ENCODE data around the gene NOTUM. TPM values are rescaled to one million over a fixed set of nuclear protein-coding genes. Genes with fewer than 3 reads are reported as not detected.
"Not testable (repeated sequence)": the region's sequence is repeated elsewhere in the genome, so short reads cannot be mapped to it uniquely, and the experiment has no call there.

NOTUM gene
- total and polyA plus RNA-seq, 9 donors, result 0.05 to 0.36 (median 0.22) TPM; not detected in 5

GRCh38 chr17:81955058-81955681, 5.8 kb downstream of the NOTUM start:
- intact Hi-C loops (cut with DNase I), result loop anchor here in 2 of 4 donors (10.0 kb wide), 1 partner anchor 200 kb away; no protein-coding TSS in a partner anchor
- H3K36me3 ChIP-seq, result no peaks in the 10 kb centered on the region
- no peak overlapping the region for H3K27ac ChIP-seq
- TF ChIP-seq CTCF (IDR thresholded peaks at IDR 0.05), result no peak
- no peak for TF ChIP-seq POLR2A (IDR thresholded peaks at IDR 0.05)
- TF ChIP-seq EP300 (IDR thresholded peaks at IDR 0.05), result no peak
- no peaks in the 10 kb centered on the region for H3K4me1 ChIP-seq (ENCODE audit: insufficient read depth)
- 82 to 88% (median 83%) methylated on average over 25 to 26 of the region's 26 CpGs for WGBS, 3 donors
- no peaks in the 10 kb centered on the region for H3K9me3 ChIP-seq
- no peaks in the 10 kb centered on the region for H3K27me3 ChIP-seq
- no peak for DNase-seq
- H3K4me3 ChIP-seq, result no peak overlapping the region

GRCh38 chr17:81954131-81955057, 6.6 kb downstream of the NOTUM start:
- no peak for DNase-seq
- H3K4me1 ChIP-seq (ENCODE audit: insufficient read depth), result no peaks in the 10 kb centered on the region
- no peaks in the 10 kb centered on the region for H3K36me3 ChIP-seq
- TF ChIP-seq CTCF (IDR thresholded peaks at IDR 0.05) (no peak), EP300 (IDR thresholded peaks at IDR 0.05) (no peak), POLR2A (IDR thresholded peaks at IDR 0.05) (no peak)
- no peaks in the 10 kb centered on the region for H3K9me3 ChIP-seq
- 63 to 67% (median 65%) methylated on average over 19 of the region's 19 CpGs for WGBS, 3 donors
- H3K4me3 ChIP-seq, result no peak overlapping the region
- intact Hi-C loops (cut with DNase I), result loop anchor here in 2 of 4 donors (10.0 kb wide), 1 partner anchor 200 kb away; no protein-coding TSS in a partner anchor
- H3K27me3 ChIP-seq, result no peaks in the 10 kb centered on the region
- H3K27ac ChIP-seq, result no peak overlapping the region

GRCh38 chr17:81953443-81953842, 7.5 kb downstream of the NOTUM start:
- not testable (repeated sequence) for H3K4me3 ChIP-seq; H3K27ac ChIP-seq; H3K27me3 ChIP-seq; DNase-seq; H3K4me1 ChIP-seq (ENCODE audit: insufficient read depth); H3K36me3 ChIP-seq; H3K9me3 ChIP-seq
- 62 to 70% (median 69%) methylated on average over 5 of the region's 5 CpGs for WGBS, 3 donors
- intact Hi-C loops (cut with DNase I), result loop anchor here in 2 of 4 donors (10.0 kb wide), 1 partner anchor 201 kb away; no protein-coding TSS in a partner anchor

- Histone ChIP-seq H3K4me3 (no peak overlapping the region), H3K27ac (no peak overlapping the region), H3K27me3 (no peaks in the 10 kb centered on the region), H3K4me1 (ENCODE audit: insufficient read depth) (no peaks in the 10 kb centered on the region), H3K36me3 (no peaks in the 10 kb centered on the region), H3K9me3 (no peaks in the 10 kb centered on the region)
- DNase-seq, result no peak
- intact Hi-C loops (cut with DNase I), result loop anchor here in 2 of 4 donors (10.0 kb wide), 1 partner anchor 202 kb away; no protein-coding TSS in a partner anchor
- 48 to 61% (median 59%) methylated on average over 13 to 16 of the region's 16 CpGs for WGBS, 3 donors
- TF ChIP-seq POLR2A (IDR thresholded peaks at IDR 0.05) (no peak), CTCF (IDR thresholded peaks at IDR 0.05) (no peak), EP300 (IDR thresholded peaks at IDR 0.05) (no peak)
Observed at GRCh38 chr17:81952792-81953228, 8.2 kb downstream of the NOTUM start.

Measured in ovary (tissue), 9 donors.